Right lobe of liver (tissue), 4 donors: ENCODE data around the gene ARHGEF19.

ENCODE experiments used
- POLR2A ChIP-seq: fragments of 450-650 bp; IDR thresholded peaks from one replicate; pipeline ENCODE4 v1.6.1; 2017; ENCODE audit warnings: antibody characterized with exemption, mild to moderate bottlenecking
- TF ChIP-seq, protein P1 (sequence below), 4 donors: fragments of 200-600 bp in 3 of 4; fragments of 450-650 bp in 1 of 4; IDR thresholded peaks; one replicate each; pipeline versions ENCODE4 v1.5.1 to v1.8.0; 2016 to 2022; ENCODE audit warnings: antibody characterized with exemption in 4 of 4, mild to moderate bottlenecking in 2 of 4
- donor health status: DM: no; HTN: no; CAD: no.
- donor health status: DM: no; HTN: no; CAD: no.
- donor health status: DM: no; HTN: yes; CAD: no.

DNA sequence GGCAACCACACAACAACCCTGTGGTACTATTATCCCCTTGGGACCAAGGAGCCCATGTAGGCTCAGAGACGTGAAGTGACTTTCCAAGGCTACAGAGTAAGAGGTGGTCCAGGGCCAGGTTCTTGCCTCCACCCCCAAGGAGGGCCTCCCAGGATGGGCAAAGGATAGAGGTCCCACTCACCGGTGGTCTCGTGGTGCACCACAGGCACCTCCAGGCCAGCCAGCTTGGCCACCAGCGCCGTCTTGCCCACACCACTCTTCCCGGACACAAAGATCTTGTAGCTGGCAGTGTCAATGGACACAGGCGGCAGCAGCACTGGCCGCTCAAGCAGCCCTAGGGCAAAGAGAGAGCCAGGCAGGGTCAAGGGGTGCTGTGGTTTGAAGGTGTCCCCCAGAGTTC is 21.0 kb upstream of the ARHGEF19 start:
- no peak for TF ChIP-seq POLR2A
- TF ChIP-seq, protein P1, sequence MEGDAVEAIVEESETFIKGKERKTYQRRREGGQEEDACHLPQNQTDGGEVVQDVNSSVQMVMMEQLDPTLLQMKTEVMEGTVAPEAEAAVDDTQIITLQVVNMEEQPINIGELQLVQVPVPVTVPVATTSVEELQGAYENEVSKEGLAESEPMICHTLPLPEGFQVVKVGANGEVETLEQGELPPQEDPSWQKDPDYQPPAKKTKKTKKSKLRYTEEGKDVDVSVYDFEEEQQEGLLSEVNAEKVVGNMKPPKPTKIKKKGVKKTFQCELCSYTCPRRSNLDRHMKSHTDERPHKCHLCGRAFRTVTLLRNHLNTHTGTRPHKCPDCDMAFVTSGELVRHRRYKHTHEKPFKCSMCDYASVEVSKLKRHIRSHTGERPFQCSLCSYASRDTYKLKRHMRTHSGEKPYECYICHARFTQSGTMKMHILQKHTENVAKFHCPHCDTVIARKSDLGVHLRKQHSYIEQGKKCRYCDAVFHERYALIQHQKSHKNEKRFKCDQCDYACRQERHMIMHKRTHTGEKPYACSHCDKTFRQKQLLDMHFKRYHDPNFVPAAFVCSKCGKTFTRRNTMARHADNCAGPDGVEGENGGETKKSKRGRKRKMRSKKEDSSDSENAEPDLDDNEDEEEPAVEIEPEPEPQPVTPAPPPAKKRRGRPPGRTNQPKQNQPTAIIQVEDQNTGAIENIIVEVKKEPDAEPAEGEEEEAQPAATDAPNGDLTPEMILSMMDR (IDR thresholded peaks at IDR 0.05) = no peak
